Bronchus fibroblast of lung (primary cell): ENCODE results near the gene CACNA2D4. TPM values are rescaled to one million over a fixed set of nuclear protein-coding genes. Genes with fewer than 3 reads are reported as not detected.

Source experiments
- total RNA-seq: library from RNA; depleted of rRNA; stranded (reverse); fragments of >200 nt; gene quantifications from 2 replicates; pipeline ENCODE4 v1.2.3, GENCODE V29; 2015

CACNA2D4 gene
- 1.0 and 1.7 TPM in 2 replicates for total RNA-seq

GRCh38 chr12:1918081-1918883, at the start of gene CACNA2D4:
Gene CACNA2D4 (minus strand): TSS chr12:1918652. CDS start chr12:1918473, 179 bp downstream.

GRCh38 chr12:1820191-1820895, 98.1 kb downstream of the CACNA2D4 start, which contains the start of gene LRTM2:
Gene LRTM2 (plus strand): TSS chr12:1820565. CDS start chr12:1828149, 7,584 bp downstream.

Other genes with a start within 250 kb of the CACNA2D4 start
- gene ADIPOR2, start 227.6 kb downstream of the CACNA2D4 start, total RNA-seq, result 20.3 and 20.7 TPM in 2 replicates
- not detected in 2 replicates for gene LRTM2, start 98.1 kb downstream of the CACNA2D4 start, total RNA-seq
- gene DCP1B, start 85.8 kb upstream of the CACNA2D4 start, total RNA-seq, result 14.1 and 14.8 TPM in 2 replicates
- under 0.01 and 0.74 TPM in 2 replicates for gene CACNA1C, start 134.3 kb upstream of the CACNA2D4 start, total RNA-seq